Natural killer cell (primary cell): ENCODE results near the gene FAM117A. TPM values are rescaled to one million over a fixed set of nuclear protein-coding genes. Genes with fewer than 3 reads are reported as not detected.

Experiments
- ATAC-seq, 3 donors: fragments of 150-1000 bp in 2 of 3; fragments of 200-7000 bp in 1 of 3; cut with Tn5 transposase; 1 replicate in 1 of 3; 2 replicates in 2 of 3; pipeline ENCODE4 v1.10.0; 2021; ENCODE audit warnings: mild to moderate bottlenecking in 2 of 3, moderate library complexity in 2 of 3
- DNase-seq, 2 donors: peaks; one replicate each; pipeline versions ENCODE4 v3.0.0 to v3.0.0-alpha.2; 2013 to 2021; ENCODE audit warnings: mixed read lengths in 1 of 2
- H3K27ac ChIP-seq: one replicate; pipeline ENCODE4 v1.5.1; 2013; ENCODE audit warnings: mild to moderate bottlenecking, low read length
- H3K27me3 ChIP-seq: one replicate; pipeline ENCODE4 v1.6.1; 2013; ENCODE audit warnings: low read length; ENCODE audit not compliant: control insufficient read depth, insufficient read depth
- H3K36me3 ChIP-seq: one replicate; pipeline ENCODE4 v1.6.1; 2013; ENCODE audit warnings: low read length; ENCODE audit not compliant: control insufficient read depth, insufficient read depth
- H3K4me1 ChIP-seq: one replicate; pipeline ENCODE4 v1.6.1; 2013; ENCODE audit warnings: low read length; ENCODE audit not compliant: control insufficient read depth, insufficient read depth
- H3K4me3 ChIP-seq: one replicate; pipeline ENCODE4 v1.5.1; 2013; ENCODE audit warnings: low read length
- H3K9me3 ChIP-seq: one replicate; pipeline ENCODE4 v1.6.1; 2013; ENCODE audit warnings: low read length; ENCODE audit not compliant: control insufficient read depth, insufficient read depth
- H3K27ac Mint-ChIP-seq, 2 donors: one replicate each; pipeline ENCODE4 v1.8.0; 2022; ENCODE audit warnings: mild to moderate bottlenecking in 2 of 2, mixed read lengths in 2 of 2, moderate library complexity in 1 of 2
- H3K27me3 Mint-ChIP-seq, 2 donors: one replicate each; pipeline ENCODE4 v1.8.0; 2022; ENCODE audit warnings: low read depth in 2 of 2, mixed read lengths in 2 of 2
- H3K36me3 Mint-ChIP-seq: one replicate; pipeline ENCODE4 v1.8.0; 2022; ENCODE audit warnings: mixed read lengths
- H3K4me1 Mint-ChIP-seq, 2 donors: one replicate each; pipeline ENCODE4 v1.8.0; 2022; ENCODE audit warnings: mixed read lengths in 2 of 2
- H3K4me3 Mint-ChIP-seq: one replicate; pipeline ENCODE4 v1.8.0; 2022; ENCODE audit warnings: mild to moderate bottlenecking, moderate library complexity, mixed read lengths
- H3K9me3 Mint-ChIP-seq, 2 donors: one replicate each; pipeline ENCODE4 v1.8.0; 2022; ENCODE audit warnings: mixed read lengths in 2 of 2
- WGBS: methylation state at CpG from one replicate; pipeline ENCODE4 v1.1.7; 2013; ENCODE audit warnings: missing lambda C conversion rate; ENCODE audit not compliant: insufficient coverage; 5-methylcytosine and 5-hydroxymethylcytosine counted together
- intact Hi-C: fragments of 100-400 bp; cut with micrococcal nuclease; formaldehyde crosslinking; loops from one replicate; pipeline ENCODE4 v1.14.2; 2022
- total RNA-seq, 4 donors: library from RNA; stranded (reverse); fragments of 120-200 nt in 1 of 4; gene quantifications; one replicate each; pipeline versions ENCODE4 v1.2.3 to v1.2.4, GENCODE V29; 2013 to 2022
- TF ChIP-seq, protein P1 (sequence below): fragments of 200-600 bp; IDR thresholded peaks from one replicate; pipeline ENCODE4 v1.8.0; 2022; ENCODE audit warnings: antibody characterized with exemption

Gene FAM117A
- total RNA-seq, 3 donors from 2014 or later (not counting 1 experiment from before 2014, with no cell fraction given), result 55.2 to 88.4 (median 79.2) TPM

DNA sequence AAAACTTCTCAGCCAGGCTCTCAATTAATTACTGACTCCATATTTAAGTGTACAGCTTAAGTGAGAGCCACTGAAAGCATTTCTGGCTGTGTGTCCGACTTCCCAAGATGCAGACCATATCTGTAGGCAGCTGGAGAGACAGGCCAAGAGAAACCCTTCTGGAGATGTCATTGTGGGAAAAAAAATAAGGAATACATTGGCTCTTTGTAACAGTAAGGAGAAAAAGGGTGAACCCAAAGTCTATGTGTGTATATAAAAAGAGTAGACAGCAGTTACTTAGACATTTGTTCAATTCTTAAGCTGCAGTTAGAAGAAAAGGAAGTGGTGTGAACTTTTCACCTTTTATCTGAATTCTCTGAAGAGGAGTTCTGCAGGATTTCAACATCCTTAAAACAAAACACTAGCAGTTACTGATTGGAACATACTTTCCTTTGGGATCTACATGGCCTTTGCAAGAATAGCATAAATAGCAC, 21.7 kb downstream of the FAM117A start:
- H3K36me3 ChIP-seq, result no peaks in the 10 kb centered on the region
- H3K4me3 ChIP-seq, result no peak overlapping the region
- no peaks in the 10 kb centered on the region for H3K27me3 ChIP-seq
- H3K9me3 ChIP-seq, result no peaks in the 10 kb centered on the region
- H3K4me1 Mint-ChIP-seq, result peaks cover 86 to 90% of the 10 kb centered on the region in 2 donors
- TF ChIP-seq, protein P1, sequence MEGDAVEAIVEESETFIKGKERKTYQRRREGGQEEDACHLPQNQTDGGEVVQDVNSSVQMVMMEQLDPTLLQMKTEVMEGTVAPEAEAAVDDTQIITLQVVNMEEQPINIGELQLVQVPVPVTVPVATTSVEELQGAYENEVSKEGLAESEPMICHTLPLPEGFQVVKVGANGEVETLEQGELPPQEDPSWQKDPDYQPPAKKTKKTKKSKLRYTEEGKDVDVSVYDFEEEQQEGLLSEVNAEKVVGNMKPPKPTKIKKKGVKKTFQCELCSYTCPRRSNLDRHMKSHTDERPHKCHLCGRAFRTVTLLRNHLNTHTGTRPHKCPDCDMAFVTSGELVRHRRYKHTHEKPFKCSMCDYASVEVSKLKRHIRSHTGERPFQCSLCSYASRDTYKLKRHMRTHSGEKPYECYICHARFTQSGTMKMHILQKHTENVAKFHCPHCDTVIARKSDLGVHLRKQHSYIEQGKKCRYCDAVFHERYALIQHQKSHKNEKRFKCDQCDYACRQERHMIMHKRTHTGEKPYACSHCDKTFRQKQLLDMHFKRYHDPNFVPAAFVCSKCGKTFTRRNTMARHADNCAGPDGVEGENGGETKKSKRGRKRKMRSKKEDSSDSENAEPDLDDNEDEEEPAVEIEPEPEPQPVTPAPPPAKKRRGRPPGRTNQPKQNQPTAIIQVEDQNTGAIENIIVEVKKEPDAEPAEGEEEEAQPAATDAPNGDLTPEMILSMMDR, result no peak
- DNase-seq (peak in 1 of 2 donors; percentile 52), ATAC-seq (no peak)
- H3K36me3 Mint-ChIP-seq, result no peaks in the 10 kb centered on the region
- peak overlapping the region; percentile 90 for H3K4me3 Mint-ChIP-seq
- no peaks in the 10 kb centered on the region for H3K9me3 Mint-ChIP-seq
- intact Hi-C loops, result no loop called here
- no peaks in the 10 kb centered on the region for H3K27me3 Mint-ChIP-seq
- peak overlapping the region; percentile 99 to 100 for H3K27ac Mint-ChIP-seq
- peaks cover 90% of the 10 kb centered on the region for H3K4me1 ChIP-seq
- WGBS, result 44% methylated on average over 1 of the region's 1 CpG
- peak overlapping the region; percentile 94 for H3K27ac ChIP-seq

DNA sequence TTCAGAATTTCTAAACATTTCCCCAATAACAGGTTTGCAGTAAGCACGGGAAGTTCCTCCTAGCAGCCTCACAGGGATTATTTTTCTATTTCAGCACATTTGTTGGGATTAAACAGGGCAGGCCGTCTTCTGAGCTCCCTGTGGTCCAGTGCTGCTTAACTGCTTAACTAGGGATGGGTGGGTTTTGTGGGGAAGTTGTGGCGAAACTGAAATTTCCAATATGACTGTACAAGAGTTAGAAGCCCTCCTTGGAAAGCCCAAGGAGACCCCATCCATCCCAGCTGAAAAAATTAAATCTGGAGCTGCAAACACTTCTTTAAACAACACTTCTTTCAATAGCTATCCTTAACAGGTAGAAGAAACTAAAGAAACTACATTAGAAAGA, 22.2 kb downstream of the FAM117A start:
- Histone ChIP-seq H3K27ac (peak overlapping the region; percentile 94), H3K9me3 (no peaks in the 10 kb centered on the region), H3K36me3 (no peaks in the 10 kb centered on the region), H3K4me3 (no peak overlapping the region), H3K4me1 (peaks cover 90% of the 10 kb centered on the region), H3K27me3 (no peaks in the 10 kb centered on the region)
- peaks cover 86 to 90% of the 10 kb centered on the region in 2 donors for H3K4me1 Mint-ChIP-seq
- peak overlapping the region; percentile 99 to 100 for H3K27ac Mint-ChIP-seq
- intact Hi-C loops, result no loop called here
- no peak for DNase-seq
- TF ChIP-seq, protein P1, result no peak
- H3K36me3 Mint-ChIP-seq, result no peaks in the 10 kb centered on the region
- no peak for ATAC-seq
- 15% methylated on average over 2 of the region's 3 CpGs for WGBS
- peak overlapping the region; percentile 94 for H3K4me3 Mint-ChIP-seq
- H3K27me3 Mint-ChIP-seq, result no peaks in the 10 kb centered on the region
- H3K9me3 Mint-ChIP-seq, result no peaks in the 10 kb centered on the region

- Mint-ChIP-seq H3K4me3 (peak overlapping the region; percentile 94), H3K27ac (peak overlapping the region; percentile 99 to 100), H3K4me1 (peaks cover 86 to 90% of the 10 kb centered on the region in 2 donors), H3K9me3 (no peaks in the 10 kb centered on the region), H3K36me3 (no peaks in the 10 kb centered on the region), H3K27me3 (no peaks in the 10 kb centered on the region)
- no peaks in the 10 kb centered on the region for H3K9me3 ChIP-seq
- TF ChIP-seq, protein P1, result no peak
- intact Hi-C loops, result no loop called here
- DNase-seq (peak in 1 of 2 donors; percentile 37), ATAC-seq (peak in 1 of 3 donors; percentile 16)
- WGBS, result 39% methylated on average over 3 of the region's 5 CpGs
- no peaks in the 10 kb centered on the region for H3K36me3 ChIP-seq
- H3K27ac ChIP-seq, result peak overlapping the region; percentile 94
- H3K27me3 ChIP-seq, result no peaks in the 10 kb centered on the region
- peaks cover 90% of the 10 kb centered on the region for H3K4me1 ChIP-seq
- peak overlapping the region; percentile 33 for H3K4me3 ChIP-seq
Observed at GRCh38 chr17:49741009-49741691, 22.8 kb downstream of the FAM117A start.
